ENCODE data around the gene GRM1.

GRM1 gene

DNA sequence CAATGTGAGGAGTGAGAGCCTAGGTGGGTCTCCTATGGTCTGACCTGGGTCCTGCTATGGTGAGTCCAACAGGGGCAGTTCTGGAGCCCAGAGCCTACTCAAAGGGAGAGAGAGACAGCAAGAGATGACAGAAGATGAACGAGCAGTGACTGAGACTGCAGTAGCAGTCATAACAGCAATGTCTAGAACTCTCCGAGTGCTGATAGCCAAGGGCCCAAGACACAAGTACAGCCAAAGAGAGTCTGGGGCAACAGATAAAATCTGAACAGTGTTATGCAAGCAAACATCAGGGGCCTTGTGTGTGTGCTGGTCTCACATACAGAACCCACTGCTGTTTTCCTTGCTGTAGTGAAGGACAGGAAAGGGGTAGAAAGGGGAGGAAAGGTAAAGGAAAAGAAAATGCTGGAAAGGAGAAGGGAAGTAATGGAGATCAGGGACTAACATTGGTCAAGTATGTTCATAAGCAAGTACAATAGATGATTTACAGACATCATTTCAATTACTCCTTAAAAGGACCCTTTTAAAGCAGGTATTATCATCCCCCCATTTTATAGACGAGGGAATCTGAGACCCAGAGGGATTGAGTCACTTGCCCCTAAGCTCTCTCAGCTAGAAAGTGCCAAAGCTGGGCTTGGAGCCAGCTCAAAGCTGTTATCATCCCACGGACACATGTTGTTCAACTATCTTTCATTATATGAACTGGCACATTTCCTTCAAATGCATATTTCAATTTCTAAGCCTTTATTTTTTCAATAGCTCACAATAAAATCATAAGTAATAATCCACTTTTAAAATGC is 332.5 kb downstream of the GRM1 start:
- H3K27me3 Mint-ChIP-seq = no peaks in the 10 kb centered on the region
- no peaks in the 10 kb centered on the region for H3K9me3 Mint-ChIP-seq (ENCODE audit: low read depth)
- H3K4me1 Mint-ChIP-seq (ENCODE audit: low read depth) = no peaks in the 10 kb centered on the region
- H3K36me3 Mint-ChIP-seq = no peaks in the 10 kb centered on the region
- H3K27ac Mint-ChIP-seq = no peak overlapping the region
- no peak overlapping the region for H3K4me3 Mint-ChIP-seq

DNA sequence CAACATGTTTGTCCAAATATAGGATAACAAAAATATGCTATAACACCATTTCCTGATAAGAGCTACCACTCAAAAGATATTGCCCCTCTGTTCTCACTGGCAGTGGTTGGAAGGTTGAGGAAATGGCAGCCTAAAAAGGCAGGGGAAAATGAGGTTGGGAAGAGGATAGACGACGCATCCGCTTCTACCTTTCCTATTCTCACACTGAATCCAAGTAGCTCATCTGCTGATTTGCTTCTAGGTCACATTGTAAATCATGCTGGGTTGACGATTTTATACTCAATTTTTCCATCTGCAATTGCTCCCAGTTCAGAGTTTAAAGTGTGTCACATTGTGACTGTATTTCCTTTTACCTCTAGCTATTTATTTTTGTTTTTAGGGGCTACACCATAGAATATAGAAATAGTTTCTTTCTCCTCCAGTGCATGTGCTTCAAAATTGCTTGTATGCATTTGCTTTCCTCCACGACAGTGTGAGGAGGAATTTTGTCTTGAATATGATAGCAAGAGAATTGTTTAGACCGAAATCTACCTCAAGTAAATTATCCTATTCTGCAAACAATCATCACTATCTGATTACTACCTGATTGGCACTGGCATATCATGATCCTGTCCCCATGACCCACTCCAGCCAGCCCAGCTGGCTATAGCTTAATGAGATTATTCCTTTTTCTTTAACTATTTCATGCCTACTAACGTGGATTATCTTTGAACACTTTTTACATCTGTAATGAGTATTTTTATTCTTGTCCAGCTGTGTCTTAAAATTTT is 335.2 kb downstream of the GRM1 start:
- H3K27ac Mint-ChIP-seq = no peak overlapping the region
- H3K36me3 Mint-ChIP-seq = no peaks in the 10 kb centered on the region
- no peaks in the 10 kb centered on the region for H3K4me1 Mint-ChIP-seq (ENCODE audit: low read depth)
- H3K9me3 Mint-ChIP-seq (ENCODE audit: low read depth) = no peaks in the 10 kb centered on the region
- no peaks in the 10 kb centered on the region for H3K27me3 Mint-ChIP-seq
- no peak overlapping the region for H3K4me3 Mint-ChIP-seq

DNA sequence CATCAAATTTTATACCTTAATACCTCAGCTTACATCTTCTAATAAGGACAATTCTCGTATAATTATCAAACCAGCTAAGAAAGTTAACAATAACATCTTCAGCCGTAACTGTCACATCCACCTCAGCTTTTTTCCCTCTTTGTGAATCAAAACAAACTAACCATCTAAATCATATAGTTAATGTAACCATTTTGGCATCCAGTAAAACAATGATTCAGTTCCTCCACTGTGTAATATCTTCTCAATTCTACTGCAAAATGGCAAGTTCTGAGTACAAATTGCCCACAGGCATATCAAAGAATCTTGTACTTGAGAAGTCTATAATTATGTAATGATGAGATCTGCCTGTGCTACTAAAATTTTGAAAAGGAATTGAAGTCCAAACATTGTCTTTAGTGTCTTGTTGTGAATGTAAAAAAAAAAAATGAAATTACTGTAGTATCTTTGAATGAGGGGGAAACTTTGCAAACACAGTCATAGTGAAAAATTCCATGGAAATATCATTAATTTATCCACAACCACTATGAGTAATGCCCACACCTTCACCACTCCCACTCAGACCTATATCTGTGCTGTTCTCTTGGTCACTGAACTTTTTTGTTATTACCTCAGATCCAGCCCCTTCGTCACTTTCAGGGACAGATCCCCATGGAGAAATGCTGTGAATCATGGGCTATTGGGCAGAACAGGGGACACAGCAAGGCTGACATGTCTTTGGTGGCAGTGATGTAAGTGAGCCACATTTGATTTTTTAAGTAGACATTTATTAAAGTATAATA is 336.1 kb downstream of the GRM1 start:
- Mint-ChIP-seq H3K27ac (peak overlapping the region; percentile 19), H3K4me1 (ENCODE audit: low read depth) (no peaks in the 10 kb centered on the region), H3K9me3 (ENCODE audit: low read depth) (no peaks in the 10 kb centered on the region), H3K27me3 (no peaks in the 10 kb centered on the region), H3K36me3 (no peaks in the 10 kb centered on the region), H3K4me3 (no peak overlapping the region)

DNA sequence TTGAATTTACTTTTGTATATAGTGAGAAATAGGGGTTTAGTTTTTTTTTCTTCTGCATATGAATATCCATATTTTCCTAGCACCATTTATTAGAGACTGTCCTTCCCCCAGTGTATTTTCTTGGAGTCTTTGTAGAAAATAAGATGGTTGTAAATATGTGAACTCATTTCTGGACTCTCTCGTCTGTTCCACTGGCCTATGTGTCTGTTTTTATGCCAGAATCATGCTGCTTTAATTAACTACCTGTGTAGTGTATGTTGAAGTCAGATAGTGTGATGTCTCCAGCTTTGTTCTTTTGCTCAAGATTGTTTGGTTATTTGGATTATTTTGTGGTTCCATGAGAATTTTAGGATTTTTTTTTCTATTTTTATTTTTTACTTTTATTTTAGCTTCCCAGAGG is 338.2 kb downstream of the GRM1 start:
- Mint-ChIP-seq H3K27me3 (no peaks in the 10 kb centered on the region), H3K4me3 (no peak overlapping the region), H3K9me3 (ENCODE audit: low read depth) (peaks cover 7% of the 10 kb centered on the region), H3K4me1 (ENCODE audit: low read depth) (no peaks in the 10 kb centered on the region), H3K27ac (no peak overlapping the region), H3K36me3 (no peaks in the 10 kb centered on the region)

DNA sequence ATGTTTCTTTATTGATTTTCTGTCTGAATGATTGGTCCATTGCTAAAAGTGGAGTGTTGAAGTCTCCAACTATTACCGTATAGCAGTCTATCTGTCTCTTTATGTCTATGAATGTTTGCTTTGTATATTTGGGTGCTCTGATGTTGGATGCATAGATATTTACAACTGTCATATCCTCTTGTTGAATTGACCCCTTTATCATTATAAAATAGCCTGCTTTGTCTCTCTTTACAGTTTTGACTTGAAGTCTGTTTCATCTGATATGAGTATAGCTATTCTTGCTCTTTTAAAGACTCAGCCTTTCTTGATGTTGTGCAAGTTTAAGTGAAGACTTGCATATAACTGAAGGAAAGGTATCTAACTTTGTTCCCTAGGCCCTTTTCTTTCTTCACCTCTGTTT is 341.0 kb downstream of the GRM1 start:
- Mint-ChIP-seq H3K36me3 (no peaks in the 10 kb centered on the region), H3K4me1 (ENCODE audit: low read depth) (no peaks in the 10 kb centered on the region), H3K27ac (no peak overlapping the region), H3K27me3 (no peaks in the 10 kb centered on the region), H3K4me3 (no peak overlapping the region), H3K9me3 (ENCODE audit: low read depth) (peaks cover 10% of the 10 kb centered on the region)

DNA sequence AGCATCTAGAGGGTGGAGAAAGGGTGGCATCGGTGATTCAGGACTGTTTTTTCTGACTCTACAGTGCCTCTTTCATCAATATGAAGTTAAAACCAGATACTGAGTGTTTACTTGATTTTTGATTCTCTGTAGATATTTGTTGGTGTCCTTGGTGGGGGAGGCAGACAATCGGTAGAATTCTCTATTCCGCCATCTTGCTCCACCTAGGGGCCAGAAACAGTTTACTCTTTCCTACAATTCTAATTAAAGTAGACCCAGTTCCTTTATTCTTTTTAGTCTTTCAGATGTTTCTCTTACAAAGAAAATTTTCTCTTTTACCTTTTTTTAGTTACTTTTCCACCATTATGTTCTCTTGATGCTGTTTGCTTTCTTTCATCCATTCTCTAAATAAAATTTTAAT is 352.6 kb downstream of the GRM1 start:
- peaks cover 4% of the 10 kb centered on the region for H3K9me3 Mint-ChIP-seq (ENCODE audit: low read depth)

DNA sequence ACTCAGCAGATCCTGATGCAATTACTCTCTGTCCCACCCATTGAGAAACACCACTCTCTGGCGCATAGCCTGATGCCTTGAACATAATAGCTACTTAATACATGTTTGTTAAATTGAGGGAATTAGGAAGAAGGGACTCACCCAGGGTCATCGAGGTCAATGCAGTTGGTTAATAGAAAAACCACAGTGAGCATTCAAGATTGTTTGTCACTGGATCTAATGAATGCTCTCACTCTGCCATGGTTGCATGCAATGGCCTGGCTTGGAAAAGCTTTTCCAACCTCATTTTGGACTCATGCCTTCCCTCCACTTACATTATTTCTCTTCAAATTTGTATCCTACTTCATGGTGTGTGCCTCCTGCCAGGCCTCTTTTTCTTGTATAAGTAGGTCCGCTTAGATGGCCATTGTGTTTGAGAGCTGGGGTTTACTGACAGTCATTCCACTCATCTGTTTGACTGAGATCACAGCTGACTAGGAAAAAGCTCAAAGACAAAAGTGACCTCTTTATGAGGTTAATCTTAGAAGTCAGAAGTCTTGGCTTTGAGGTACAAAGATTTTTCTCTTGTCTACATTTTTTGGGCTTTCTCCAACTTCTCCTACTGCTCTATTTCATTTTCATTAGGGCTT is 360.0 kb downstream of the GRM1 start:
- Mint-ChIP-seq H3K27me3 (no peaks in the 10 kb centered on the region), H3K4me3 (no peak overlapping the region), H3K9me3 (ENCODE audit: low read depth) (no peaks in the 10 kb centered on the region), H3K4me1 (ENCODE audit: low read depth) (no peaks in the 10 kb centered on the region), H3K27ac (no peak overlapping the region), H3K36me3 (no peaks in the 10 kb centered on the region)

More for the DNA sequence above, 352.6 kb downstream of the GRM1 start:
- no peaks in the 10 kb centered on the region for H3K4me1 Mint-ChIP-seq (ENCODE audit: low read depth)
- no peak overlapping the region for H3K4me3 Mint-ChIP-seq
- H3K27ac Mint-ChIP-seq = no peak overlapping the region
- peaks cover 4% of the 10 kb centered on the region for H3K27me3 Mint-ChIP-seq
- H3K36me3 Mint-ChIP-seq = no peaks in the 10 kb centered on the region

DNA sequence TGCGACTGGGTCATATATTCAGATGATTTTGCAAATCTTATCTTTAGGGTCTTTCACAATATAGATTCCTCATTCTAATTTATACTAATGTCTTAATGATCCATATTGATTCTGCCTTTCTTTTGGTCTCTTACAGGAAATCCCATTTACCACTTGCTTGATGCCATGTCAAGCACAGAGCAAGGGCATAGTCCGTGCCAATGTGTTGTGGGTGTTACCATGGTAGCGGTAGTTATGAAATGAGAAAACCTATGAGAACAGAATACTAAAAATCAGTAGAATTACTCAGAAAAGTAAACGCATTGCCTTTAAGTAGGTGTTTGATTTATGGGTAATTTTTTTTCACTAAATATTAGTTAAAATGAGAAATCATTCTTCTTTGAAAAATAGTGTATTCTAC is 360.9 kb downstream of the GRM1 start:
- Mint-ChIP-seq H3K27me3 (no peaks in the 10 kb centered on the region), H3K27ac (no peak overlapping the region), H3K9me3 (ENCODE audit: low read depth) (no peaks in the 10 kb centered on the region), H3K4me3 (no peak overlapping the region), H3K36me3 (no peaks in the 10 kb centered on the region), H3K4me1 (ENCODE audit: low read depth) (no peaks in the 10 kb centered on the region)

DNA sequence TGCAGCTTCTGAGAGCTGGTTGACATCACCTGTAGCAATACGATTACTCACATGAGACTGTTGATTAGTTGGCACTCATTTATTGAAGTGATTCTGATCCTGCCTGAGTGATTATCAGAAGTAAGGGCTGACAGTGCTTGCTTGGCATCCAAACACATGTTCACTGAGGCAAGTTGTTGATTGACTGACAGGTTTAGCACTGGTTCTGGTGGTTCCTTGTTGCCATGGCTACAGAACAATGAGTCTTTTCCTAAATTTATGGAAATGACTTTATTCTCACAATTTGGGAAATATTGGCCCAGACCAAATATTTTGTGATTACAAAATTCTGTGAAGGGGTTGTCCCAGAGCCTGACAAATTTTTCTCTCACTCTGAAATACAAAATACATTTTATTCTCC is 368.8 kb downstream of the GRM1 start:
- Mint-ChIP-seq H3K4me1 (ENCODE audit: low read depth) (no peaks in the 10 kb centered on the region), H3K27me3 (no peaks in the 10 kb centered on the region), H3K9me3 (ENCODE audit: low read depth) (peaks cover 4% of the 10 kb centered on the region), H3K36me3 (no peaks in the 10 kb centered on the region), H3K4me3 (no peak overlapping the region), H3K27ac (no peak overlapping the region)

DNA sequence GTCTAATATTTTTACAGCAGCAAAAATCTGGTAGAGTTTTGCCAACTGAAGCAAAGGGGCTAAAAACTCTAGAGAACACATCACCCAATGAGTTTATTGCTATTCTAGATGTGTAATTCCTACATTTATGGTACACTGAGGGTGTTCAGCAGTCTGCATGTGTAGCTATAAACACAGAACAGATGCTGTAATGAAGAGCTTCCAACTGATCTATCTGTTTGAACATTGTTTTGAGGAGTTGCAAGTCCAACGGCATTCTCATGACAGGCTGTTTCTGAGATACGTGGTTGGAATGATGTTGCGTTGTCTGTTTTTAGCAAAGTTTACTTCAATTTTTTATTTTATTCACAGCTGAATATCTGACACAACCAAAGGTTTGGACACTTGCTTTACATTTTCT is 373.6 kb downstream of the GRM1 start:
- H3K36me3 Mint-ChIP-seq = no peaks in the 10 kb centered on the region
- H3K4me1 Mint-ChIP-seq (ENCODE audit: low read depth) = no peaks in the 10 kb centered on the region
- no peak overlapping the region for H3K4me3 Mint-ChIP-seq
- H3K27ac Mint-ChIP-seq = no peak overlapping the region
- peaks cover 19% of the 10 kb centered on the region for H3K9me3 Mint-ChIP-seq (ENCODE audit: low read depth)
- H3K27me3 Mint-ChIP-seq = no peaks in the 10 kb centered on the region

DNA sequence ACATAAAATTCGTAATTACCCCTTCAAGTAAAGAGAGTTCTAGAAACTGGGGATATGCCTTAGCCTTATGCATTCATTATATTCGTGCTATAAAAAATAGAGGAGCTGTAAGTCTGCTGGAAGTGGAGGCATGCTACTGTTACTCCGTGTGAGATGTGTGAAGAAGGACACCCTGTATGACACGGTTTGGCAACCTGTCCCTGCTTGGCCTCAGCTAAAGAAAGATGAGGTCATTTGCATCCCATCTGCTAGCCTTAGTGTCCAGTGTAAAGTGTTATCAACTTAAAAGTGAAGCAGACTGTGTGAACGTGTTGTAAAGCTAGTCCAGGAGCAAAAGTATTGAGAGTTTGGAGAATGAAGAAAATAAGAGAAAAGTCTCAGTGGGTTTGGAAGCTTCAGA is 379.7 kb downstream of the GRM1 start:
- no peak overlapping the region for H3K4me3 Mint-ChIP-seq
- no peaks in the 10 kb centered on the region for H3K36me3 Mint-ChIP-seq
- H3K9me3 Mint-ChIP-seq (ENCODE audit: low read depth) = peaks cover 16% of the 10 kb centered on the region
- H3K27ac Mint-ChIP-seq = no peak overlapping the region
- no peaks in the 10 kb centered on the region for H3K4me1 Mint-ChIP-seq (ENCODE audit: low read depth)
- H3K27me3 Mint-ChIP-seq = no peaks in the 10 kb centered on the region

DNA sequence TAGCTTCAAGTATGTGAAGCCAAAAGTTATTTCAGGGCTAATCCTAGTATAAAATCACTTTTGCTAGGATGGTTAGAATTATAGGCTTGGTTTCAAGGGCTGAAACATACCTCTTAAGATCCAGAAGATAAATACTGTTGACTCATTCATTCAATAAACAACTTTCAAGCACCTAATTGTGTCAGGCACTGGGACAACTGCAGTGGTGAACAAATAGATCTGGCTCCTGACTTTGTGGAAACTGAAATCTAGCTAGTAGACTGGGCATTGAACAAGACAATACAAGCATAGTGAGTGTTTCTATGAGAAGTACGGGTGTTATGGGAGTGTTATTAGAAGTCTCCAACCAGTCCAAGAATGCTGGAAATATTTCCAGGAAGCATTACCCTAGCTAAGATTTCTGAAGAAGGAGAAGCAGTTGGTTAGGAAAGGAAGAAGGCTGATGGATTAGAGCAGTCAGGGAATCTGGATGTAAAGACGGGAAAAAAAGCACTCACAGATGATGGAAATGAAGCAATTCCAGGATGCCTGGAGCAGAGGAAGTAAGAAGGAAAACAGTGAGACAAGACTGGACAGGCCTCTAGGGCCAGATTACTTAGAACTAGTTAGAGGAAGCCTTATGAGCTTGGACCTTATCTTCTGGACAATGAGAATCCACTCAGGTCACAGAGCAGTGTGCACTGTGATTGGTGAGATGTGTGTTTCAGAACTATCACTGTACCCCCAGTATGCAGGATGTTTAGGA is 382.2 kb downstream of the GRM1 start:
- Mint-ChIP-seq H3K27me3 (no peaks in the 10 kb centered on the region), H3K36me3 (no peaks in the 10 kb centered on the region), H3K27ac (no peak overlapping the region), H3K9me3 (ENCODE audit: low read depth) (peaks cover 2% of the 10 kb centered on the region), H3K4me3 (no peak overlapping the region), H3K4me1 (ENCODE audit: low read depth) (no peaks in the 10 kb centered on the region)

DNA sequence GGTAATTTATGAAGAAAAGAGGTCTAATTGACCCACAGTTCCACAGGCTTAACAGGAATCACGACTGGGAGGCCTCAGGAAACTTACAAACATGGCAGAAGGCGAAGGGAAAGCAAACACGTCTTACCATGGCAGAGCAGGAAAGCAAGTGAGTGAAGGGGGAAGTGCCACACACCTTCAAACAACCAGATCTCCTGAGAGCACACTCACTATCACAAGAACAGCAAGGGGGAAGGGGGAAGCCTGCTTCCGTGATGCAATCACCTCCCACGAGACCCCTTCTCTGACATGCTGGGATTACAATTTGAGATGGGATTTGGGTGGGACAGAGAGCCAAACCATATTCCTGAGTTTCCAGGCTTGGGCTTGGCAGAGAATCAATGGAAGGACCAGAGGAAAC is 390.7 kb downstream of the GRM1 start:
- Mint-ChIP-seq H3K27ac (no peak overlapping the region), H3K36me3 (no peaks in the 10 kb centered on the region), H3K9me3 (ENCODE audit: low read depth) (no peaks in the 10 kb centered on the region), H3K4me1 (ENCODE audit: low read depth) (no peaks in the 10 kb centered on the region), H3K4me3 (no peak overlapping the region), H3K27me3 (no peaks in the 10 kb centered on the region)

DNA sequence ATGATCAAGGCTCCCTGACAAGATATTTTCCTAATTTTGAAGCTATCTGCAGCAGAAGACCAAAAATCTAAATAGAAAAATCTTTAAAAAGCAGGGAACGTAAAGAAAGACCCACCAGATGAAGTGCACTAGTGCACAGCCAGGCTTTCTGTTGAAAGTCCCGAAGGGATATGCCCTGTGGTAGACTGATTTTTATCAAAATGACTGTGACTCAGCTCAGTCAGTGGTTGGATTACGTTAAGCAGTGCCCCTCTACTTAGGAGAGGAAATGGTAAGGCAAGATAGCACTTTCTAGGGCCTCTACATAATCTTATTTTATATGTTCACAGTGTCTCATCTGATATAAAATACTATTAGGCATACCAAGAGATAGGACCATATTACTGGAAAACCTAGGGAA is 391.4 kb downstream of the GRM1 start:
- no peaks in the 10 kb centered on the region for H3K36me3 Mint-ChIP-seq
- H3K27me3 Mint-ChIP-seq = no peaks in the 10 kb centered on the region
- no peaks in the 10 kb centered on the region for H3K4me1 Mint-ChIP-seq (ENCODE audit: low read depth)
- H3K27ac Mint-ChIP-seq = no peak overlapping the region
- no peaks in the 10 kb centered on the region for H3K9me3 Mint-ChIP-seq (ENCODE audit: low read depth)
- no peak overlapping the region for H3K4me3 Mint-ChIP-seq

Measured in activated naive CD8-positive, alpha-beta T cell (primary cell).